GM18868 (cell line): ENCODE data around the gene CDC42EP3.
A peak's percentile ranks its signal among the peaks of the same experiment; 100 is the strongest.

Experiments
- ATAC-seq: cut with Tn5 transposase; IDR thresholded peaks from one replicate; pipeline ENCODE4 v1.9.1; 2021; ENCODE audit warnings: mild to moderate bottlenecking, moderate library complexity; ENCODE audit not compliant: unreplicated experiment

The CDC42EP3 gene

DNA sequence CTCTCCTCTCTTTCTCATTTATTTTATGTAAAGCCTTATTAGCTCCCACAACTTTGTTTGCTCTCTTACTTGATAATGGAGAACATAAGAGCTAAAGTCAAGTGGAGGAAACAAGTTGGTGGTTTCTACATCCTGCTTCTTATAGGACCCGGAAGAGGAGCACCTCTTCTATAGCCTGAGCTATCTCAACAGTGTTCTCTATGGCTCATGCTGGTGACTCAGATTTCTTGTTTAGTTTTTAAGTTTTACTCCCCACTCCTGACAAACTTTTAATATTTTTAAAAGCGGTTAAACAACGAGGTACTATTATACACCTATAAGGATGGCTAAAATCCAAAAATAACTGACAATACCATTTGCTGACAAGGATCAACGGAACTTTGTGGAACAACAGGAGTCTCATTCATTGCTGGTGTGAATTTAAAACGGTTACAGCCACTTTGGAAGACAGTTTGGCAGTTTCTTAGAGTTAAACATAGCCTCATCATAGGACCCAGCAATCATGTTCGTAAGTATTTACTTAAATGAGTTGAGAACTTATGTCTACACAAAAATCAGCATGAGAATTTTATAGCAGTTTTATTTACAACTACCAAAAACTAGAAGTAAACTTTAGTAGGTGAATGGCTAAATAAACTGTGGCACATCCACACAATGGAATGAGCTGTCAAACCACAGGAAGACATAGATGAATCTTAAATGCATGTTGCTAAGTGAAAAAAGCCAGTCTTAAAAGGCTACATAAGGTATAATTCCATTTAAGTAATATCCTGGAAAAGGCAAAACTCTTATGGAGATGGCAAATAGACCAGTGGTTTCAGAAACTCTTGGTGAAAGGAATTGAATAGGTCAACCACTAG is 12.7 kb upstream of the CDC42EP3 start:
- no peak for ATAC-seq

DNA sequence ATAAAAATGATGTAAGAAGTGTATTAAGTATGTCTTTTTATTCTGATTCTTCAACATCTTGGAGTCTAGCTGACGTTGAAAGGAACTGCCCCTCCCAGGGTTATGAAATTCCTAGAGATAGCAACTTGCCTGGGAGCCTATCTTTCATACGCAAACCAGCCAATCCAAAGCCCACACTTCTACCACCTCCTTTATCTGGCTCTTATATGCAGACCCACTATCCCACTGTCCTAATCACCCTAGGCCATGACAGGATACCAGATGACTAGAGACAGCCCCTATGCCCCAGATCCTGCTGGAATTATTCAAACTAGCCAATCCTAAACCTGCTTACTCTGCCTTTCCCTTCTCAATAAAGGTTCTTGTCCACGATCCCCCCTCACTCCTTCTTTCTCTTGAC is 11.8 kb upstream of the CDC42EP3 start:
- no peak for ATAC-seq

DNA sequence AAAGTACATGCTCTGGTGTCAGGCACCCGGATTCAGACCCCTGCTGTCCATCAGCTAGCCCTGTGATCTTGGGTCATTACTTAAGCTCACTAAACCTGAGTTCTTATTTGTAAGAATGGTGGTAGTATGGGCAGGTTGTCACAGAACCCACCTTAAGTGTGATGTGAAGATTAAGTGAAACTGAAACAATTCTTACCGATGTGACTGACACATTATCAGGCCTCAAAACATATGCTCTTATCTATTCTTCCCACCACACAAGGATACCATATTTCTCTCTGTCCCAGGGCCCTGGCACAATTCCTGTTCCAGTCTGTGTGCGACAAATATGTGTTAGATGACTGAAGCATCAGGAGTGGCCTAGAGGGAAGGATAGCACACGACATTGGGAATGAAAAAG is 11.0 kb upstream of the CDC42EP3 start:
- ATAC-seq: no peak

DNA sequence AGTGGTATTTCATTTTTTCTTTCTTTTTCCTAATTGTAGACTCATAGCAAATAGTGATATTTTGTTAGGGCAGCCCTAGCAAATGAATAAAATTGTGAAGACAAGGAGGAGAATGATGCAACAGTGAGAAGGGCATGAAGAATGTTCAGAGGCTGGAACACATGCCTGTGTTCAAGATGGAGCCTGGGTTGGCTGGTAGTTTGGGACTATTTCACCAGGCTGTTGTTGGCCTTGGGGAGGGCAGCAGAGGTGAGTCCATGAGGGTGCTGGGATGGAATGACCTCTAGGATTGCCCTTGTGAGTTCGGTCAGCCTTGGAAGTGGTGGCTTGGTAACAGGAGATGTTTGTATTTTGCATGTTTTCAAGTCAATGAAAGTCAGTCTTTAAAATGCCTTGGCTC is 10.1 kb upstream of the CDC42EP3 start:
- ATAC-seq: no peak

DNA sequence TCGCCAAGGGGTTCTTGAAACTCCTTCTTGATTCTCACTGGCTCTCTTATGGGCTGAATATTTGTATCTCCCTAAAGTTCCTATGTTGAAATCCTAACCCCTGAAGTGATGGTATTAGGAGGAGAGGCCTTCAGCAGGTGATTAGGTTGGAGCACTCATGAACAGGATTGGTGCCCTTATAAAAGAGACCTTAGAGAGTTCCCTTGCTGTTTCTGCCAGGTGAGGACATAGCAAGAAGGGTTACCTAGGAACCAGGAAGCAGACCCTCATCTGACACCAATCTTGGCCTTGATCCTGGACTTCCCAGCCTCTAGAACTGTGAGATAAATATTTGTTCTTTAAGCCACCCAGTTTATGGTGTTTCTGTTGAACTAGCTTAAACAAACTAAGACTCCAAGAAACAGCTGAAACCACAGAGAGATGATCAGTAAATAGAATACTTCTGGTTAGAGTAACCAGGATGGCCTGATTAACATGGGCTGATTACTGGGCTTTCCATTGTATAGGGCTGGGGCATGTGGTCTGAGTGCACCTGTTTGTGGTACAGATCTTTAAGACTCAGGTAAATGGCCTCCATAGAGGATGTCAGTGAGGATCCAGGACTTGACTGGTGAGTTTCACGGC is 7.7 kb upstream of the CDC42EP3 start:
- ATAC-seq: no peak

DNA sequence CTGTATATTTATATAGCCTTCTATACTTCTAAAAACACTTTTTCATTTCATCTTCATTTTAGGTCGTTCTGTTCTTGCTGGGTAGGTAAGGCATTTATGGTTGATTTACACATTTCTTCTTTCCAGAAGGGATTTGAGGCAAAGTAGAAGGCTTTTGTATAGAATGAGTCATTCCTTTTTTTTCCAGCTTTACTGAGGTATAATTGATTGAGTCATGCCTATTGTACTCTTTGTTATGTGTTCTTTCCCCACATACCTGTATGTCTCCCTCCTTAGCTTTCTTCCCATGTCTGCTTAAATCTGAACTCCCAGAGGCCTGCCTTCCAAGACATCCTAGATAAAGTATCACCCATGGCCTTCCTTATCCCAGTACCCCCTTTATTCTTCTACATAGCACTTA is 4.8 kb upstream of the CDC42EP3 start:
- no peak for ATAC-seq

DNA sequence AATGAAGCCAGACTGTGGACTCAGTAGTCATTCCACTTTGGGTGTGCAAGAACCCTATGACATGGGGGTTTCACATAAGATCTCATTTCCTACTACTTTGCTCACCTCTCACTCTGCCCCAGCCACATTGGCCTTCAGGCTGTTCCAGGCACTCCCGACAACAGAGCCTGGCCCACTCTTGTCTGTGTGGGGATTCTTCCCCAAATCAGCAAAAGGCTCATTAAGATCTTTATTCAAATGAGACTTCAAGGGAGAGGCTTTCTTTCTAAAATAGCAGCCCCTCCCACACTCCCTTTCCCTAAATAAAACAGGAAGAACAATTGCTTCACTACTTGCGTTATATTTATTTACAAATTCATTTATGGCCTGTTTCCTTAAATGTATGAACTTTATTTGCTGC is 3.5 kb upstream of the CDC42EP3 start:
- no peak for ATAC-seq

DNA sequence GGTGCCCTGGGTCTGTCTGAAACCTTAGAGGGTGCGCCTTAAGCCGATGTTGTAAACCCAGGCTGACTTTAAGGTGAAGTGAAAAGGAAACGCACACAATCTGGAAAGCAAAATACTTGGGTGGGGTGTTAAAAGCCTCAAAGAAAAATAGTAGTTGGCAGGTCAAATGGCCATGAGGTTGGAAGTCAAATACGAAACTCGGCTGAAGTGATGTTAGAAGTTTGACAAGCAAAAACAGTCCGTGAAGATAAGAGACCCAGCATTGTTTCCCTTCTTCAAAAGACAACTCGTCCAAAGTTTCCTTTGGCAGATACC is 1.4 kb upstream of the CDC42EP3 start:
- no peak for ATAC-seq

DNA sequence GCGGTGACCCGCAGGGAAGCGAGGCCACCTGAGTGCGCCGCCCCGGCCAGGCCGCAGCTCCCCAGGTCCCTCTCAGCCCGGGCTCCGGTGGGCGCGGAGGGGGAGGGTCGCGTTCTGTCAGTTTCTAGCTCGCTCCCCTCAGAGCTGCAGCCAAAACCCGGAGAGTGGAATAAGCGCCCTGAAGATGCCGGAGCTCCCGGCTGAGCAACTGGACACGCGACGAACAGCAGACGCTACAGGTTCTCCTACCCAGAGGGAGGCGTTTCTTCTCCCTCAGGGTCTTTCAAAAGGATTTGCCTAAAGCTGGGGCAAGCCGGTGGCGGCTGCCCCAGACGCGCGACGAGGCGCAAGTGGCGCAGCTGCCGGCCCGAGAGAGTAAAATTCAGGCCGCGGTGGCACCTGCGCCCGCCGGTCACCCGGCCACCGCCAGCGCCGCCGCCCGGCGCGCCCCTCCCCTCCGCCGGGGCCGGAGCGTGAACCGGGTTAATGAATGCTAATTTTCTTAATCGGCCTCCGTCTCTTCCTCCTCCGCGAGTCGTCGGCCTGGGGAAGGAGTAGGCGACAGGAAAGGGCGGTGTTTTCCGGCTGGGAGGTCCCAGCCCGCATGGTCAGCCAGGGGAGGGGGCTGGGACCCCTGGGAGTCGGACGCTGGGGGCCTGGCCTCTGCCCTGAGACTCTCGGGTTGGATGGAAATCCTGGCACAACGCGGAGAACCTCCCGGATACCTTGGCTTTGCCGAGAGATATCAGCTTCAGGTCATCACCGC is 845 bp upstream of the CDC42EP3 start:
- peak; percentile 31 for ATAC-seq

DNA sequence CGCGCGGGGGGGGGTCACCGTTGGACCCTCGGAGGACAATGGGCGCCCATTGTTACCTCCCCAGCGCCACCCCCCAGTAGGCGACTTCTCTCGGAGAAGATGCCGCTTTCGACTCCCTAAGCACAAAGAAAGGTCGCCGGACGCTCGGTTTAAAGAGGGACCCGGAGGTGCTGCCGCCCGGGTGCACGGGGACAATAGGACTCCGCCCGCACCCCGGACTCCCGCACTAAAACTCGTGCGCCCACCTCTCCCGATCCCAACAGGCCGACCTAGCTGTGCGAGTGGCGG is 318 bp upstream of the CDC42EP3 start:
- peak; percentile 3 for ATAC-seq

DNA sequence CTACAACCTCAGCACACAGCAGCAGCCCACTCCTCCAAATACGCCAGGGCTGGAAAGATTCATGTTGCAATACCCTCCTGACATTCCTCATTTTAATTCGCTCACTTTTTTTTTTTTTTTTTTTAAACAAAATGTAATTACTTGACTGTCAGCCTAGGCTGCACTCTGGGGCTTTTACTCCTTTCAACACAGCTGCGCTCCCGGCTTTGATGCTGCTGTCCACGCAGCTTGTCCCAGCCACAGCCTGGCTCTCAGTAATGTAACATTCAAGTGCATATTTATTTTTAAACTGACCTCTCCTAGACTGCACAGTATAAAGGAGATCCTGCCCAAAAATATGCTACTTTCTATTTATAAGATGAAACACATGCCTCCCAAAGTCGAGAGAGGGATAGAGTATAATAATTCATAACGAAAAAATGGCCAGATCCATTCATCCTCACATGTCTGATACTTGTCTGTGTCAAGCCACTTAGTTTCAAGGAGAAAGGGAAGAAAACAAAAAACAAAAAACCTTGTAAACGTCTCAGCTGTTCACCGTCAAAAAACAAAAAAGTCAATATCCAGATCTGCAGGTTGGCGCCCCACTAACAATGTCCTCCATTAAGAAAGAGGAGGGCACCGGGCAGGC is 949 bp downstream of the CDC42EP3 start:
- ATAC-seq: no peak

DNA sequence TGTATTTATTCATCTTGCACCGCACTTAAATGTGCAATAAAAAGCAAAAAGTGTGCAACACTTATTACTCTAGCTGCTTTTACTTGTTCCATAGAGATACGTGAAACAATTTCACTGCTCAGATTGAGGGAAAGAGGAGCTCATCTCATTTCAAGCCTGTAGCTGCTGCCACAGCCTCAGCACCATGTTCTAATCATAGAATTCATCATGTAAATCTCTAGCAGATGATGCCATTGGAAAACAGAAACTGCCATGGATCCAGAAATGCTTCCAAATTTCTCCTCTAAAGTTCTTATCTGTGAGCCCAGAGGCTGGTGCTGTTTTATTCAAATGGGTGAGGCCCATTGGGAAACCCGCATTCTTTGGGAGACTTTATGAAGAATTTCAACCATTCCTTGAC is 2.0 kb downstream of the CDC42EP3 start:
- ATAC-seq: no peak

DNA sequence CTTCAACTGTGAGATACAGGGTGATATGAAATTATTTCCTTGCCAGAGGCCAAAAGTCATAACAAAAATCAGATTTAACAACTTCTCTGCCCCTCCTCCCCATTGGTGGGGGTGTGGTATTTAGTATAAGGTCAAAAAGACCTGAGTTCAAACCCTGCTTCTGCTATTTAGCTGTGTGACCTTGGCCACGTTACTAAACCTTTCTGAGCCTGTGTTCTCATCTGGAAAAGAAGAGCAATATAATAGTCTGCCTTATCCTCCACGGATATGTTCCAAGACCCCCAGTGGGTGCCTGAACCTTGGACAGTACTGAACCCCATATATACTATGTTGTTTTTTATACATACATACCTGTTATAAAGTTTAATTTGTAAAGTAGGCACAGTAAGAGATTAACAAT is 3.7 kb downstream of the CDC42EP3 start:
- no peak for ATAC-seq

DNA sequence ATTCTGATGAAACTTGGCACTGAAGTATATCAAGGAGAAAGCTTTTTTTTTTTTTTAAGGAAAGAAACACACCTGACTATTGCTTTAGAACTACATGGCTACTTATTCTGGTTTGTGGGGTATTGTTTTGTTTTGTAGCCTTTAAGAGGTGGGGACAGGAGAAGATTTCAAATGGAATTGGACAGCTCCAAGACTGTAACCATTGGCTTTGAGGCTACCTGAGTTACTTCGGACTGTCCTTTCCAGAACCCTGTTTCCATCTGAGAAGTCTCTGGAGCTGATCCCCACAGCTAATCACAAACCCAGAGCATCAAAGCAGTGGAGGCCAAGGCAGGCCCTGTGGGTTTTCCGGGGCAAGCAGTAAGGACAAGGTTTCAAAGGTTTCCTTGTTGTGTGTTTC is 4.7 kb downstream of the CDC42EP3 start:
- ATAC-seq: no peak

DNA sequence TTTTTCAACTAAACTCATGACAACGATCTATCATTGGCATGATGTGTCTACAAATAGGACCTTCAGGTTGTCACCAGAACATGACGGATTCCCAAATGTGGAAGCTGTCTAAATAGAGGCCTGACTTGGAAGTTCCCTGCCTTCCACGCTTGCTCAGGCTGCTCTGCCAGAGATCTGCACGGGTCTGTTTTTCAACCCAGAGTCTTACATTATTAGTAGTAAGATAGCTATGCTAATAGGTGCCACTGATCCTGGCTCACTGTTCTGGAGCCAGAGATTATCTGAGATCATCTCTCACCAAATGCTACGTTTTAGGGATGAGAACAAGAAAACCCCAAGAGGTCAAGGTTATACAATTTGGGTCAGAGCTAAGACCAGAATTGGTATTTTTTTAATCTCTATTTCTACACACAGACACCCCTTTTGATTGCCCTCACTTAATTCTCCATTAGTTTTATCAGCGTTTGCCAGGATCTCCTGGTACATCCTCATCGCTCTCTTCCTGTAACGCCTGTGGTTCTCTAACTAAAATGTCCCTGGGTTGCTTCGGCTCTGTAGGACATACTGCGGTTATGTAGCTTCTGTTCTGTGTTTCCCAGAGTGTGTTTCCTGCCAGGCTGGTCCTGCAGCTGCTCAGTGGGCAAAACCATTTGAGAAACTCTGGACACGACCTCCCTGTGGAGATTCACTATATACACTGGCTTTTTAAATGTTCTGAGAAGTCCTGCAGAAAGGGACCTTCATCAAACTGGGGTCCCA is 5.7 kb downstream of the CDC42EP3 start:
- ATAC-seq: no peak

DNA sequence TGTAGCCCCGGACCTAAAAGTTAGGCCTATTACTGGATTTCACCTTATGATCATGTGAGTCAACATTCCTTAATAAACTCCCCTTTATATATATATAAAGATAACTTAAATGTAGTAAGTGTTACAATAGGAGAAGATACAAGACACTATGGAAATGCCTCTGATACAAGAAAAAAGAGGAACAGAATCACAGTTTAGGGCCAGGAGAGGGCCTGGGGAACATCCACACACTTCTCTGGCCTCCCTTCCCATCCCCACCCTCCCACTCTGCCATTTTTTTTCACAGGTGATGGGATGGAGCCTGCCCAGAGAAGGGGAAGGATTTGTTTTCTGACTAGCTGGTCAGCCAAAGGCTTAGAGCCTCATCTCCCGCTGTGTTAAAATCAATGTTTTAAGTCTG is 6.4 kb downstream of the CDC42EP3 start:
- ATAC-seq: no peak

DNA sequence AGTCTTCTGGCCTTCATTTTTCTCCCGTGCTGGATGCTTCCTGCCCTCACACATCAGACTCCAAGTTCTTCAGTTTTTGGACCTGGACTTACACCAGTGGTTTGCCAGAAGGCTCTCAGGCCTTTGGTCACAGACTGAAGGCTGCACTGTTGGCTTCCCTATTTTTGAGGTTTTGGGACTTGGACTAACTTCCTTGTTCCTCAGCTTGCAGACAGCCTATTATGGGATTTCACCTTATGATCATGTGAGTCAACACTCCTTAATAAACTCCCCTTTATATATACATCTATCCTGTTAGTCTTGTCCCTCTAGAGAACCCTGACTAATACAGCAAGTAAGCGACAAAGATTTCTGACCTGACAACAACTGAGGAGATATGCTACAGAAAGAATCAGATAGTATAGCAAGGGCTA is 7.2 kb downstream of the CDC42EP3 start:
- no peak for ATAC-seq

DNA sequence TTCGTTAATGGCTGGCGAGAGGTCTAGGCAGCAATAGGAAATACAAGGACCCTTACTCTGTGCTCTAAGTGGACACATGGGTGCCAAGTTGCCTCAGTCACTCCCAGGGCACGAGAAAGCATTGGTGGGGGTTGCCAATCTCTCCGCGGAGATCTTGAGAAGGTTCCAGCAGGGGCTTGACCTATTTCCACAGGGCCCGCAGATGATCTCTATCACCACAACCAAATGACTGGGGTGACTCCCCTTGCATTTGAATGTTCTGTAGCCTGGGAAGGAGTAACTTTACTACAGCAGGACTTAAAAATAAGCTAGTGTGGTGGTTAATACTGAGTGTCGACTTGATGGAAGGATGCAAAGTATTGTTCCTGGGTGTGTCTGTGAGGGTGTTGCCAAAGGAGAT is 8.1 kb downstream of the CDC42EP3 start:
- no peak for ATAC-seq

DNA sequence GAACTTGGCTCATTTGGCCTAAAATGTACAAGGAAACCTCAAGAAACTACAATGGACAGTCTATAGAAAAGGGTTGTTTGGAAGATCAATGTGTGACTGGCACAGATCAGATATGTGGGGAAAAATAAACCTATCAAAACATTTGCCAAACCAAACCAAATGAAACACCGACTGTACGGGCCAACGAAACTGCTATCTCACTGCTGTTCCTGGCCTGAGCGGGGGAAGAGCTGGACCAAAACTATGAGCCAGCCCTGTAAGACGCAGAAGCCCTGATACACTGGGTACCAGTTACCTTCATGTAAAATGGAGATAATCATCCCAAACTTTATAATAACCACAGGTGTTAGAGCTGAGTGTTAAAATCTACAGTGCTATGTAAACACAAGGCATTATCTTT is 11.7 kb downstream of the CDC42EP3 start:
- no peak for ATAC-seq

DNA sequence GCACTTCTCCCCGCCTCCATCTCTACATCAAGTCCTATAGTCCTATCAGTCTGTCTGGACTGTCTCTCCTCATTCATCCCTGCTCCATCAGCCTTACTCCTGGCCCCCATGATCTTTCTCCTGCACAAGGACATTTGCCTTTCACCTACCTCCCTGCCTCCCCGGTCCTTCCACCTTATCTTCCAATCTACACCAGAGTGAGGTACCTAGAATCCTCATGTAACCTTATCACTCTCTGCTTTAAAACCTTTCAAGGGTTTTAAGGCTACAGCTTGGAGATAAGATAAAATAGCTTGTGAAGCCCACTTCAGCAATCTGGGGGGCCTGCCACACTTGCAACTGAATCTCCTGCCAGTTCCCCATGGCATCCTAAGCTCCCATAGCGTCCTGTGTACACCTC is 12.8 kb downstream of the CDC42EP3 start:
- ATAC-seq: no peak

DNA sequence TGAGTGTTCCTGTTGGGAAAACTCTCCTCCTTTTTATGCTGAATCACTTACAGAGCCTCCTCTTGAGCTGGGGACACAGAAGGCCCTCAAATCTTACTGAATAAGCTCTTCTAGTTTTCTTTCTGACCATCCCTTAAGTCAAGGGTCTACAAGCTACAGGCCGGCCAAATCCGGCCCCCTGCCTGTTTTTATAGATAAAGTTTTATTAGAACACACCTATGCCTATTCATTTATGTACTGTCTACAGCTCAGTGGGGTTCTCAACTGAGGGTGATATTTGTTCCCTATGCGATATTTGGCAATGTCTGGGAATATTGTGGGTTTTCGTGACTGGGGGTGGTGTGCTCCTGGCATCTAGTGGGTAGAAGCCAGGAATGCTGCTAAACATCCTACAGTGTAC is 14.0 kb downstream of the CDC42EP3 start:
- ATAC-seq: no peak
